ENCODE measurements around the gene LGR6. TPM values are rescaled to one million over a fixed set of nuclear protein-coding genes. Genes with fewer than 3 reads are reported as not detected.

Gene LGR6
- total and polyA plus RNA-seq, 10 of the 15 experiments (the other 5 are each of a cell fraction or from before 2014, with no cell fraction given): not detected

- TF ChIP-seq ZBTB11 (CRISPR knock-in tag; IDR thresholded peaks at IDR 0.05) (no peak), ZZZ3 (IDR thresholded peaks at IDR 0.05; ENCODE audit: control insufficient read depth, insufficient read length, low read depth) (no peak), SREBF1 (IDR thresholded peaks at IDR 0.05; ENCODE audit: low read length) (no peak), POLR2AphosphoS5 (IDR thresholded peaks at IDR 0.05; ENCODE audit: low read length) (no peak)
These were observed 168.1 kb downstream of the LGR6 start (continued) for GRCh38 chr1:202361701-202362100.

GRCh38 chr1:202362212-202362611 is 168.6 kb downstream of the LGR6 start:
- FAIRE-seq (no peak), DNase-seq (ENCODE audit: low read depth, low spot score) (no peak), ATAC-seq (no peak)
- Histone ChIP-seq H3K27ac (ENCODE audit: control insufficient read depth, insufficient read depth) (no peak overlapping the region), H2AFZ (ENCODE audit: control insufficient read depth, low read depth, low read length) (no peak overlapping the region), H3K9me3 (replicated peaks; ENCODE audit: control insufficient read depth, insufficient read depth, low read length) (no peaks in the 10 kb centered on the region), H3K36me3 (ENCODE audit: control insufficient read depth in 2 of 2, insufficient read depth in 2 of 2, low read length in 1 of 2) (no peaks in the 10 kb centered on the region), H3K4me3 (no peak overlapping the region), H3K27me3 (replicated peaks in 1 of 2; ENCODE audit: control insufficient read depth in 2 of 2, insufficient read depth in 2 of 2, low read length in 1 of 2) (no peaks in the 10 kb centered on the region), H3K4me1 (ENCODE audit: control insufficient read depth, insufficient read depth, low read length) (no peaks in the 10 kb centered on the region), H3K79me2 (ENCODE audit: control insufficient read depth, insufficient read depth, low read length) (no peaks in the 10 kb centered on the region), H3K9ac (ENCODE audit: control insufficient read depth, insufficient read depth, low read length) (no peak overlapping the region), H3K4me2 (ENCODE audit: control insufficient read depth, insufficient read depth) (no peak overlapping the region), H4K20me1 (ENCODE audit: control insufficient read depth, insufficient read depth) (no peaks in the 10 kb centered on the region)
- intact Hi-C loops (cut with micrococcal nuclease; ENCODE audit: unreplicated experiment) (no loop called here), in situ Hi-C loops (cut with MboI) (no loop called here)
- CTCF ChIA-PET: interaction anchor here (0.7 to 0.9 kb wide), 2 partner anchors 210 to 1195 kb away, joined by 3 read pairs; no protein-coding TSS in a partner anchor
- BruUV-seq (replicated peaks): no TSS peak
- 97% methylated on average over 2 of the region's 2 CpGs for WGBS (ENCODE audit: insufficient coverage, insufficient replicate concordance, low lambda C conversion rate, missing lambda C conversion rate)
- POLR2A ChIA-PET: interaction anchor here (0.7 kb wide), 2 partner anchors 647 to 1797 kb away, joined by 3 to 8 read pairs; no protein-coding TSS in a partner anchor
- RAD21 ChIA-PET (ENCODE audit: unreplicated experiment): no interaction called here
- SMC1A ChIA-PET (ENCODE audit: uncharacterized antibody, unreplicated experiment): interaction anchor here (0.7 kb wide), 1 partner anchor 338 kb away, joined by 3 read pairs; no protein-coding TSS in a partner anchor
- TF ChIP-seq PBX3 (IDR thresholded peaks at IDR 0.05; ENCODE audit: insufficient replicate concordance, low read depth, low read length) (no peak), HCFC1 (IDR thresholded peaks at IDR 0.05; ENCODE audit: low read length) (no peak), ZBTB40 (IDR thresholded peaks at IDR 0.05; ENCODE audit: borderline replicate concordance) (no peak), IRF4 (IDR thresholded peaks at IDR 0.05; ENCODE audit: low read depth, low read length) (no peak), NR2C2 (IDR thresholded peaks at IDR 0.05; ENCODE audit: borderline replicate concordance, control insufficient read depth, insufficient read length, low read depth) (no peak), FOS (IDR thresholded peaks at IDR 0.05; ENCODE audit: borderline replicate concordance, extremely low read depth, insufficient read length) (no peak), ATF3 (IDR thresholded peaks at IDR 0.05; ENCODE audit: borderline replicate concordance, extremely low read depth, low read depth, low read length) (no peak), POLR2AphosphoS5 (IDR thresholded peaks at IDR 0.05; ENCODE audit: low read length) (no peak), ATF7 (IDR thresholded peaks at IDR 0.05; ENCODE audit: low read depth) (no peak), IKZF1 (conservative IDR thresholded peaks at IDR 0.05) (no peak), WRNIP1 (IDR thresholded peaks at IDR 0.05; ENCODE audit: borderline replicate concordance, low read depth, low read length) (no peak)
